ENCODE results near the gene BANF2.

Gene BANF2

GRCh38 chr20:17731233-17731632, 31.5 kb downstream of the BANF2 start:
- Histone ChIP-seq H3K4me1 (ENCODE audit: insufficient read depth, poor library complexity, severe bottlenecking) (no peaks in the 10 kb centered on the region), H3K4me3 (ENCODE audit: severe bottlenecking) (no peak overlapping the region), H3K27ac (ENCODE audit: poor library complexity, severe bottlenecking) (no peak overlapping the region), H3K9me3 (ENCODE audit: severe bottlenecking) (no peaks in the 10 kb centered on the region), H3K36me3 (ENCODE audit: low read depth) (no peaks in the 10 kb centered on the region), H3K27me3 (ENCODE audit: insufficient read depth, poor library complexity, severe bottlenecking) (no peaks in the 10 kb centered on the region)
- no peak for ATAC-seq (ENCODE audit: low read depth)
- DNase-seq (ENCODE audit: low spot score): no peak
- TF ChIP-seq CTCF (IDR thresholded peaks at IDR 0.05; ENCODE audit: poor library complexity, severe bottlenecking): no peak

- Histone ChIP-seq H3K9me3 (ENCODE audit: severe bottlenecking) (no peaks in the 10 kb centered on the region), H3K27ac (ENCODE audit: poor library complexity, severe bottlenecking) (no peak overlapping the region), H3K27me3 (ENCODE audit: insufficient read depth, poor library complexity, severe bottlenecking) (no peaks in the 10 kb centered on the region), H3K4me3 (ENCODE audit: severe bottlenecking) (no peak overlapping the region), H3K4me1 (ENCODE audit: insufficient read depth, poor library complexity, severe bottlenecking) (no peaks in the 10 kb centered on the region), H3K36me3 (ENCODE audit: low read depth) (no peaks in the 10 kb centered on the region)
- TF ChIP-seq CTCF (IDR thresholded peaks at IDR 0.05; ENCODE audit: poor library complexity, severe bottlenecking): no peak
- no peak for DNase-seq (ENCODE audit: low spot score)
- 0 out of 3 replicates have a peak, but pooled peaks have one; percentile 17 for ATAC-seq (ENCODE audit: low read depth)
Observed at GRCh38 chr20:17732907-17733521, 33.2 kb downstream of the BANF2 start.

- ATAC-seq (ENCODE audit: low read depth): no peak
- no peak overlapping the region for H3K27ac ChIP-seq (ENCODE audit: poor library complexity, severe bottlenecking)
- no peak for DNase-seq (ENCODE audit: low spot score)
- no peak for TF ChIP-seq CTCF (IDR thresholded peaks at IDR 0.05; ENCODE audit: poor library complexity, severe bottlenecking)
- H3K4me3 ChIP-seq (ENCODE audit: severe bottlenecking): no peak overlapping the region
- H3K36me3 ChIP-seq (ENCODE audit: low read depth): no peaks in the 10 kb centered on the region
- H3K4me1 ChIP-seq (ENCODE audit: insufficient read depth, poor library complexity, severe bottlenecking): no peaks in the 10 kb centered on the region
- H3K9me3 ChIP-seq (ENCODE audit: severe bottlenecking): no peaks in the 10 kb centered on the region
- no peaks in the 10 kb centered on the region for H3K27me3 ChIP-seq (ENCODE audit: insufficient read depth, poor library complexity, severe bottlenecking)
Observed at GRCh38 chr20:17733767-17734304, 34.1 kb downstream of the BANF2 start.

GRCh38 chr20:17734374-17734773, 34.6 kb downstream of the BANF2 start:
- DNase-seq (ENCODE audit: low spot score): no peak
- H3K4me1 ChIP-seq (ENCODE audit: insufficient read depth, poor library complexity, severe bottlenecking): no peaks in the 10 kb centered on the region
- H3K27me3 ChIP-seq (ENCODE audit: insufficient read depth, poor library complexity, severe bottlenecking): no peaks in the 10 kb centered on the region
- H3K4me3 ChIP-seq (ENCODE audit: severe bottlenecking): no peak overlapping the region
- no peak overlapping the region for H3K27ac ChIP-seq (ENCODE audit: poor library complexity, severe bottlenecking)
- no peaks in the 10 kb centered on the region for H3K9me3 ChIP-seq (ENCODE audit: severe bottlenecking)
- no peak for TF ChIP-seq CTCF (IDR thresholded peaks at IDR 0.05; ENCODE audit: poor library complexity, severe bottlenecking)
- no peaks in the 10 kb centered on the region for H3K36me3 ChIP-seq (ENCODE audit: low read depth)
- no peak for ATAC-seq (ENCODE audit: low read depth)

GRCh38 chr20:17735206-17735804, 35.5 kb downstream of the BANF2 start:
- H3K27me3 ChIP-seq (ENCODE audit: insufficient read depth, poor library complexity, severe bottlenecking): no peaks in the 10 kb centered on the region
- no peak for TF ChIP-seq CTCF (IDR thresholded peaks at IDR 0.05; ENCODE audit: poor library complexity, severe bottlenecking)
- no peaks in the 10 kb centered on the region for H3K9me3 ChIP-seq (ENCODE audit: severe bottlenecking)
- DNase-seq (ENCODE audit: low spot score) (no peak), ATAC-seq (ENCODE audit: low read depth) (no peak)
- H3K4me3 ChIP-seq (ENCODE audit: severe bottlenecking): no peak overlapping the region
- H3K4me1 ChIP-seq (ENCODE audit: insufficient read depth, poor library complexity, severe bottlenecking): no peaks in the 10 kb centered on the region
- H3K36me3 ChIP-seq (ENCODE audit: low read depth): no peaks in the 10 kb centered on the region
- no peak overlapping the region for H3K27ac ChIP-seq (ENCODE audit: poor library complexity, severe bottlenecking)

Measured in RWPE2 (cell line).